Measurements from ENCODE around the gene ADGRL3. TPM values are rescaled to one million over a fixed set of nuclear protein-coding genes. Genes with fewer than 3 reads are reported as not detected.

ADGRL3 gene
- polyA plus RNA-seq, 1 experiment: 0.01 TPM

- ChIA-PET CTCF (no interaction called here), POLR2A (no interaction called here)
- no peak for DNase-seq (ENCODE audit: low read depth)
- Histone ChIP-seq H3K36me3 (ENCODE audit: control insufficient read depth, insufficient read depth, low read length) (no peaks in the 10 kb centered on the region), H3K27me3 (ENCODE audit: control insufficient read depth, insufficient read depth, low read length) (no peaks in the 10 kb centered on the region), H3K4me3 (ENCODE audit: low read depth, low read length) (no peak overlapping the region)
- no peak for TF ChIP-seq CTCF (IDR thresholded peaks at IDR 0.05; ENCODE audit: insufficient read depth, low read depth, low read length)
Observed at GRCh38 chr4:61277785-61278760, 77.9 kb downstream of the ADGRL3 start.

- DNase-seq (ENCODE audit: low read depth): no peak
- Histone ChIP-seq H3K27me3 (ENCODE audit: control insufficient read depth, insufficient read depth, low read length) (no peaks in the 10 kb centered on the region), H3K36me3 (ENCODE audit: control insufficient read depth, insufficient read depth, low read length) (no peaks in the 10 kb centered on the region), H3K4me3 (ENCODE audit: low read depth, low read length) (no peak overlapping the region)
- ChIA-PET CTCF (interaction anchor here (1.2 kb wide), 1 partner anchor 11 kb away, joined by 3 read pairs; no protein-coding TSS in a partner anchor), POLR2A (no interaction called here)
- TF ChIP-seq CTCF (IDR thresholded peaks at IDR 0.05; ENCODE audit: insufficient read depth, low read depth, low read length): no peak
Observed at GRCh38 chr4:61292322-61292721, 92.2 kb downstream of the ADGRL3 start.

GRCh38 chr4:61293707-61294400, 93.7 kb downstream of the ADGRL3 start:
- no peak for DNase-seq (ENCODE audit: low read depth)
- CTCF ChIA-PET: no interaction called here
- Histone ChIP-seq H3K27me3 (ENCODE audit: control insufficient read depth, insufficient read depth, low read length) (no peaks in the 10 kb centered on the region), H3K36me3 (ENCODE audit: control insufficient read depth, insufficient read depth, low read length) (no peaks in the 10 kb centered on the region), H3K4me3 (ENCODE audit: low read depth, low read length) (no peak overlapping the region)
- TF ChIP-seq CTCF (IDR thresholded peaks at IDR 0.05; ENCODE audit: insufficient read depth, low read depth, low read length): no peak
- POLR2A ChIA-PET: no interaction called here

GRCh38 chr4:61294936-61295335, 94.8 kb downstream of the ADGRL3 start:
- TF ChIP-seq CTCF (IDR thresholded peaks at IDR 0.05; ENCODE audit: insufficient read depth, low read depth, low read length): no peak
- POLR2A ChIA-PET: no interaction called here
- no peaks in the 10 kb centered on the region for H3K36me3 ChIP-seq (ENCODE audit: control insufficient read depth, insufficient read depth, low read length)

GRCh38 chr4:61296144-61296543, 96.0 kb downstream of the ADGRL3 start:
- ChIA-PET POLR2A (no interaction called here), CTCF (interaction anchor here (0.6 kb wide), 1 partner anchor 13 kb away, joined by 3 read pairs; no protein-coding TSS in a partner anchor)
- H3K36me3 ChIP-seq (ENCODE audit: control insufficient read depth, insufficient read depth, low read length): no peaks in the 10 kb centered on the region
- DNase-seq (ENCODE audit: low read depth): no peak
- TF ChIP-seq CTCF (IDR thresholded peaks at IDR 0.05; ENCODE audit: insufficient read depth, low read depth, low read length): no peak
- H3K27me3 ChIP-seq (ENCODE audit: control insufficient read depth, insufficient read depth, low read length): no peaks in the 10 kb centered on the region
- H3K4me3 ChIP-seq (ENCODE audit: low read depth, low read length): no peak overlapping the region

More at GRCh38 chr4:61294936-61295335, 94.8 kb downstream of the ADGRL3 start:
- CTCF ChIA-PET: no interaction called here
- Histone ChIP-seq H3K4me3 (ENCODE audit: low read depth, low read length) (no peak overlapping the region), H3K27me3 (ENCODE audit: control insufficient read depth, insufficient read depth, low read length) (no peaks in the 10 kb centered on the region)
- no peak for DNase-seq (ENCODE audit: low read depth)
